ENCODE results near the gene CBX6.
"Not testable (repeated sequence)": the region's sequence is repeated elsewhere in the genome, so short reads cannot be mapped to it uniquely, and the experiment has no call there.

Gene CBX6

DNA sequence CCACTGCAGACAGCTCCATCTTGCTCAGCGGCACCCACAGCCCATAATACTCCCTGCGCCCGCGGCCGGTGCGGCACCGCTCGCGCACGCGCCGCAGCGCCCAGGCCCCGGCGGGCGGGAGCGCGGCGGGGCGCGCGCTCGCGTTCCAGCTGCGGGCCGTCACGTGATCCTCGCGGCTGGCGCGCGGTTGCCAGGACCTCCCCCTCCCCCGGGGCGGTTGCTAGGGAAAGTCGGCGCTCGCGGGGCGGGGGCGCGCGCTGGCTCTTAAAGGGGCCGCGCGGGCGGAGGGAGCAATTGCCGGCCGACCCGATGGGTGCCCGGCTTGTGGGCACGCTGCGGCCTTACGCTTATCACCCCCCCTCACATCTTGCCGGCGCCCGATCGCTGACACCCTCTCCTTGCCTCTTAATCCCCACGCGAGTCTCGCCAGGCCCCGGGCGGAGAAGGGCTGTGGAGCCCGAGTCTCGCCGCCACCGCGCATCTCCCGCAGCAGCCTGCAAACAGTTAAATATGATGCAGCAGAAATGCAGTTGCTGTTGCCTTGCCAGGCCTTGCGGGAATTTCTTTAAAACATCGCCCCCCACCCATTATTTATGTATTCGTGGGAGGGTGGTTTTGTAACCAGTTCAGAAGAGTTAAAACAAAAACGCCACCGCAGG is at the start of gene CBX6:
Gene CBX6, minus strand, starts transcription at position 45 of the 659 bp plus-strand sequence. Its CDS starts 26 bp downstream, at position 19.
- DNase-seq (ENCODE audit: low read depth in 2 of 2): peak; percentile 91

DNA sequence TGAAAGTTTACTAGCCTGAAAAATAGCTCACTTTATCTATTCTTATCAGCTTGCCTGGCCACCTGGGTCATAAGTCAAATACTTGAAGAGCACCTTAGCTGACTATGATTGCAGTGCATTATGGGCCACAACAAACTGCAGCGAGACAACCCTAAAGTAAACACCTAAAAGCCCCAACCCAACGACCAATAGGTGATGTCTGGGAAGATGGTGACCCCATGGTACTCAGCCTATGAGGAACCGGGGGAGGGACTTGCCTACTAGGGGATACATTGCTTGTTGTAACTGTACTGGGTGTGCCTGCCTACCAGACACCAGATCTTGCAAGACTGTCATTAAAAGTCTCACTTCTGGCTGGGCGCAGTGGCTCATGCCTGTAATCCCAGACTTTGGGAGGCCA is 49.8 kb upstream of the CBX6 start:
- DNase-seq (ENCODE audit: low read depth in 2 of 2): no peak

- no peak for DNase-seq (ENCODE audit: low read depth in 2 of 2)
Measured at GRCh38 chr22:38921120-38921519, 49.1 kb upstream of the CBX6 start.

GRCh38 chr22:38919631-38920190 is 47.7 kb upstream of the CBX6 start:
- DNase-seq (ENCODE audit: low read depth in 2 of 2): no peak

- DNase-seq (ENCODE audit: low read depth in 2 of 2): no peak
Measured at GRCh38 chr22:38911434-38911833, 39.4 kb upstream of the CBX6 start.

- no peak for DNase-seq (ENCODE audit: low read depth in 2 of 2)
Measured at GRCh38 chr22:38907767-38908166, 35.8 kb upstream of the CBX6 start.

- no peak for DNase-seq (ENCODE audit: low read depth in 2 of 2)
Measured at GRCh38 chr22:38906052-38906451, 34.0 kb upstream of the CBX6 start.

- DNase-seq (ENCODE audit: low read depth in 2 of 2): not testable (repeated sequence)
Measured at GRCh38 chr22:38904052-38904617, 32.1 kb upstream of the CBX6 start.

GRCh38 chr22:38901111-38901641 is 29.2 kb upstream of the CBX6 start:
- no peak for DNase-seq (ENCODE audit: low read depth in 2 of 2)

- DNase-seq (ENCODE audit: low read depth in 2 of 2): no peak
Measured at GRCh38 chr22:38900677-38901076, 28.7 kb upstream of the CBX6 start.

- DNase-seq (ENCODE audit: low read depth in 2 of 2): no peak
Measured at GRCh38 chr22:38891256-38891655, 19.2 kb upstream of the CBX6 start.

GRCh38 chr22:38890377-38890776 is 18.4 kb upstream of the CBX6 start:
- no peak for DNase-seq (ENCODE audit: low read depth in 2 of 2)

DNA sequence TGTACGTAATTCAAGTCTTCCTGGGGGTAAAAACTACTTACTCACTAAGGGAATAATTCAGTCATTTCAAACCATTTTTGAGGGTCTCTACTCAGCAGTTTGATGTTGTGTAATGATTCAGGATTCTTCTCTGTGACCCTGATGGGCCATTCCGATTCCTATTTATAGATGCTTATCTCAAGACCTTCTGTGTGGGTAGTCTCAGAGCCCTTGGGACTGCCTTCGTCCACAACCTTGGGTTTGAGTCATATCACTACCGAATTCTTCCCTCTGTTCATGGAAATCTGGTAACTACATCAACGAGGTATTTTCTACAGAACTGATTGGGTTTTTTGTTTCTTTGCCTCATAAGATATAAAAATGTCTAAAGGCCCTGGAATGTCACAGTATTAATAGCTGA is 14.3 kb upstream of the CBX6 start:
- DNase-seq (ENCODE audit: low read depth in 2 of 2): no peak

GRCh38 chr22:38882972-38883622 is 11.1 kb upstream of the CBX6 start:
- no peak for DNase-seq (ENCODE audit: low read depth in 2 of 2)

DNA sequence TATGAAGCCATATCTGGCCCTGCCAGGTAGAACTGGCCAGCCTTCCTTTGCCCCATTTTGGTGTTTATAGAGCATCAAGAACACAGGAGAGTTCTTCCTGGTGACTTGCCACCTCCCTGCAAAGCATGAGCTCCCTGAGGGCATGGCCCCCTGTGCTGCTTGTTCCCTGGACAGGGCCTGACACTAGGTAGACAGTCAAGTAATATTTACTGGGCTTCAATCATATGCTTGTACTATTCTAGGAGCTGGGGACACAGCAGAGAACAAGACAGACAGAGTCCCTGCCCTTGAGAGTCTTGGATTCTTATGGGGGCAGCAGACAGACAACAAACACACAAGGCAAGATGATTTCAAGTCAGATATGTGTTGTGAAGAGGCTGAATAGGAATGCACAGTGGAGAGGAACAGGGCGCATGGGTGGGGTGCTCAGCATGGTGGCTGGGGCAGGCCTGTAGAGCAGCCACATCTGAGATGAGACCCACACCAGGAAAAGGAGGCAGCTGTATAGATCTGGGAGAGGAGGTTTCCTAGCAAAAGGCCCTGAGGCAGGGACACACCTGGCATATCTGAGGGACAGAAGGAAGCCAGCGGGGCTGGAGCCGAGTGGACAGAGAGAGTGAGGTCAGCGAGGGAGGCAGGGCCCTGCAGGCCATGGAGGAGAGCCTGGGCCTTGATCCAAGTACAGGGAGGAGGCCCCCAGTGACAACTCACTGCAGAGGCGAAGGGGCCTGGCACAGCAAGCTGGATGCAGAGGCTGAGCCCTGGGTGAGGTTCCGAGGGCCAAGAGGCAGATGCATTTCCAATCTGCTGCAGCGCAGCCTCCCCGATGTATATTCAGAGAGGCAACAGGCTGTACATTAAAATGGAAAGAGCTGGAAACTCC is 10.2 kb upstream of the CBX6 start:
- no peak for DNase-seq (ENCODE audit: low read depth in 2 of 2)

GRCh38 chr22:38881464-38881871 is 9.5 kb upstream of the CBX6 start:
- DNase-seq (ENCODE audit: low read depth in 2 of 2): no peak

DNA sequence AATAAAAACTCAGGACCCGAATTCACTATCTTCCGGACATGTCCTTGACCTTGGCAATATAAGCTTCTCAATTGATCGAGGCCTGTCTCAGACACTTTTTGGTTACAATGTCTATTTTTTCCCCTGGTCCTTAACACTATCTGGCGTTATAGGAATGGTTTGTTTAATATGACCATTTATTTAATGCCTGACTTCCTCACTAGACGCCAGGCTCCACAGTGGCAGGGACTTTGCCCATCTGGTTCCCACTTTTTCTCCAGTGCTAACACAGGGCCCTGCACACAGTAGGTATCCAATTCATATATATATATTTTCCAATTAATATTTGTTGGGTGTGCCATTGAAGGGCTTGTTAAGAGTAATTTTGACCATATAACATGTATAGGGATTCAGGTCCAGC is 7.9 kb upstream of the CBX6 start:
- DNase-seq (ENCODE audit: low read depth in 2 of 2): no peak

GRCh38 chr22:38879108-38879729 is 7.2 kb upstream of the CBX6 start:
- no peak for DNase-seq (ENCODE audit: low read depth in 2 of 2)

GRCh38 chr22:38878001-38878400 is 6.0 kb upstream of the CBX6 start:
- no peak for DNase-seq (ENCODE audit: low read depth in 2 of 2)

DNA sequence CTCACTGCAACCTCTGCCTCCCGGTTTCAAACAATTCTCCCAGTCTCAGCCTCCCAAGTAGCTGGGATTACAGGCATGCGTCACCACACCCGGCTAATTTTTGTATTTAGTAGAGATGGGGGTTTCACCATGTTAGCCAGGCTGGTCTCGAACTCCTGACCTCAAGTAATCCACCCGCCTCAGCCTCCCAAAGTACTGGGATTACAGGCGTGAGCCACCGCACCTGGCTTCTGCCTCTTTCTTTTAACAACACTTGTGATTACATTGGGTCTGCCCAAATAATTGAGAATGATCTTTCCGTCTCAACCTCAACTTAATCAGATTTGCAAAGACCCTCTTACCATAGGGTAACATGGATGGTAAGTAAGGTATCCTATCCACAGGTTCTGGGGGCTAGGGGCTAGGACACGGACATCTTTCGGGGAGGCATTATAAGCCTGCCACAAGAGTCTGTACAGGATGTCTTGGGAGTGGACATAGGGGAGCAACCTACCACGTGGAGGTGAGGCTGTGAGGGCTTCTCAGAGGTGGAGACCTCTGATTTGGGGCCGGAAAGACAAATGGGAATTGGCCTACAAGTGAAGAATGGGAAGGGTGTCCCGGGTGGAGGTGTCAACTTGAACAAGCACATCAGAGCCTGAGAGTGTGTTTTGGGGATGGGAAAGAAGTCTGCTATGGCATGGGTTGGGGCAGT is 2.7 kb upstream of the CBX6 start:
- no peak for DNase-seq (ENCODE audit: low read depth in 2 of 2)

Data from stimulated activated CD8-positive, alpha-beta memory T cell treated with anti-CD3 and anti-CD28 coated beads, Interleukin-15, amount 100 ng/mL, for 48 hours (primary cell).